Choroid plexus epithelial cell (primary cell): ENCODE measurements around the gene LURAP1L.

Experiments
- DNase-seq: peaks from one replicate; pipeline ENCODE4 v3.0.0-alpha.2; 2010; ENCODE audit warnings: low read depth
- H3K4me3 ChIP-seq: 2 replicates; pipeline ENCODE4 v1.5.1; 2011; ENCODE audit warnings: low read depth, mild to moderate bottlenecking, control low read depth, low read length, moderate library complexity
- CTCF ChIP-seq: conservative IDR thresholded peaks from 2 replicates; pipeline ENCODE4 v1.5.1; 2011; ENCODE audit warnings: low read depth, mild to moderate bottlenecking, control low read depth, inconsistent platforms, low read length, moderate library complexity

LURAP1L gene

GRCh38 chr9:12784461-12785259, 9.8 kb downstream of the LURAP1L start:
- peak; percentile 92 for DNase-seq
- no peak for TF ChIP-seq CTCF
- H3K4me3 ChIP-seq: no peak overlapping the region

- peak; percentile 62 for DNase-seq
- H3K4me3 ChIP-seq: no peak overlapping the region
- no peak for TF ChIP-seq CTCF
Observed at GRCh38 chr9:12785260-12785770, 10.5 kb downstream of the LURAP1L start.

GRCh38 chr9:12785941-12786340, 11.1 kb downstream of the LURAP1L start:
- TF ChIP-seq CTCF: no peak
- no peak for DNase-seq
- no peak overlapping the region for H3K4me3 ChIP-seq

GRCh38 chr9:12790001-12790400, 15.2 kb downstream of the LURAP1L start:
- H3K4me3 ChIP-seq: no peak overlapping the region
- TF ChIP-seq CTCF: no peak
- DNase-seq: no peak

- no peak for DNase-seq
- H3K4me3 ChIP-seq: no peak overlapping the region
- TF ChIP-seq CTCF: no peak
Observed at GRCh38 chr9:12790883-12791282, 16.1 kb downstream of the LURAP1L start.

- peak; percentile 64 for DNase-seq
Observed at GRCh38 chr9:12794101-12794799, 19.4 kb downstream of the LURAP1L start.

More at GRCh38 chr9:12794101-12794799, 19.4 kb downstream of the LURAP1L start:
- no peak overlapping the region for H3K4me3 ChIP-seq
- no peak for TF ChIP-seq CTCF
